IPS-18a (cell line): ENCODE data around the gene SLC17A6.

ENCODE experiments used
- H3K27ac ChIP-seq: one replicate; pipeline ENCODE4 v1.5.1; 2013; ENCODE audit warnings: low read length
- H3K27me3 ChIP-seq: one replicate; pipeline ENCODE4 v1.6.1; 2013; ENCODE audit warnings: mild to moderate bottlenecking, low read length; ENCODE audit not compliant: control insufficient read depth, insufficient read depth
- H3K36me3 ChIP-seq: one replicate; pipeline ENCODE4 v1.6.1; 2013; ENCODE audit warnings: low read depth, low read length; ENCODE audit not compliant: control insufficient read depth
- H3K4me1 ChIP-seq: one replicate; pipeline ENCODE4 v1.6.1; 2013; ENCODE audit warnings: low read depth, low read length; ENCODE audit not compliant: control insufficient read depth
- H3K4me3 ChIP-seq: one replicate; pipeline ENCODE4 v1.5.1; 2013; ENCODE audit warnings: low read length
- H3K9ac ChIP-seq: one replicate; pipeline ENCODE4 v1.6.1; 2013; ENCODE audit warnings: mild to moderate bottlenecking, low read length, moderate library complexity
- H3K9me3 ChIP-seq: one replicate; pipeline ENCODE4 v1.6.1; 2013; ENCODE audit warnings: low read depth, low read length; ENCODE audit not compliant: control insufficient read depth

The SLC17A6 gene

DNA sequence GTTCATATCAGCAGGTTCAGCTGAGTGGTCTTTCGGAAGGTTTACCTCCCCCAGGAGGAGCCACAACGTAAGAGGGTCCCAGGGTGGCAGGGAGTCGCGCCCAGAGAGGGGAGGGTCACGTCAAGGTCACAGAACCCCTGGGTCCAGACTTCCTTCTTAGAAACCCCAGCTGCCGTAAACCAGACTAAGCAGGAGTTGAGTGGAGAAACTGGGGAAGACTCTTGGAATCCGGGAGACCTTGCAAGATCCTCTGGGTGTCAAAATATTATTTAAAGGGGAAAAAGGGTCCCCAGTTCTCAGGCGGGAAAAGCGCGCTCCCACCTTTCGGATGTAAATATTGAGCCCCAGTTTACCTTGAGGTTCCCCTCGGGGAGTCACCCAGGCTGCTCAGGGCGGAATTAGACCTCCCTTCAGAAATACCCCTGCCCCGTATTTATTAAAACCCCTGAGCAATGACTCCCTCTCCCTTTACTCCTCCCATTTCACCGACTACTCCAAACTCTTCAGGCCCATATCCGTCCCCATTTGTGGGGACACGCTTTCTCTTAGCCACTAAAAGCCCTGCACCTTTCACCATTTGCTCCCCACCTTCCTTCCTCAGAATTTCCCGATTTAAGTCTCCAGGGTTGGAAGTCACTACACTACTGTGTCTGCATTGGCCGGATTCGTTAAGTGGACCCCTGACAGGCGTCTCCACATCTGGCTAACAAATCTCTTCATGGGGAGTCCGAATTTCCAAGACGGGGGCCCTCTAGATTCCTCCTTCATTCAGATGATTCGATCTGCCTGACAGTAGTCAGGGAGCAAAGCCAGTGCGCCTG is 4.2 kb downstream of the SLC17A6 start:
- no peak overlapping the region for H3K27ac ChIP-seq
- H3K9me3 ChIP-seq, result no peaks in the 10 kb centered on the region
- H3K36me3 ChIP-seq, result no peaks in the 10 kb centered on the region
- H3K9ac ChIP-seq, result no peak overlapping the region
- peaks cover 77% of the 10 kb centered on the region for H3K27me3 ChIP-seq
- H3K4me3 ChIP-seq, result peak overlapping the region; percentile 64
- H3K4me1 ChIP-seq, result peaks cover 49% of the 10 kb centered on the region

DNA sequence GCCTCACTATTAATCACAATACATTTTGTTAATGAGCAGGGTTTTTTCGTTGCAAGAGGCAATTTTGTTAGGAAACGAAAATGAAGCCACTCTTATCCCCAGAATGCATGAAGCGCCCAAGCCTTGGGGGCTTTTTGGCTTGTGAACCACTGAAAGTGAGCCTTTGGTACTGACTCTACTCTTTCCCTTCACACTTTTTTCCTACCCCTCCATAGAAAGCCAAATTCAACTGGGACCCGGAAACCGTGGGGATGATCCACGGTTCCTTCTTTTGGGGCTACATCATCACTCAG is 4.8 kb downstream of the SLC17A6 start:
- no peaks in the 10 kb centered on the region for H3K36me3 ChIP-seq
- H3K4me1 ChIP-seq, result peaks cover 49% of the 10 kb centered on the region
- no peaks in the 10 kb centered on the region for H3K9me3 ChIP-seq
- peak overlapping the region; percentile 64 for H3K4me3 ChIP-seq
- peaks cover 72% of the 10 kb centered on the region for H3K27me3 ChIP-seq
- H3K27ac ChIP-seq, result no peak overlapping the region
- no peak overlapping the region for H3K9ac ChIP-seq

DNA sequence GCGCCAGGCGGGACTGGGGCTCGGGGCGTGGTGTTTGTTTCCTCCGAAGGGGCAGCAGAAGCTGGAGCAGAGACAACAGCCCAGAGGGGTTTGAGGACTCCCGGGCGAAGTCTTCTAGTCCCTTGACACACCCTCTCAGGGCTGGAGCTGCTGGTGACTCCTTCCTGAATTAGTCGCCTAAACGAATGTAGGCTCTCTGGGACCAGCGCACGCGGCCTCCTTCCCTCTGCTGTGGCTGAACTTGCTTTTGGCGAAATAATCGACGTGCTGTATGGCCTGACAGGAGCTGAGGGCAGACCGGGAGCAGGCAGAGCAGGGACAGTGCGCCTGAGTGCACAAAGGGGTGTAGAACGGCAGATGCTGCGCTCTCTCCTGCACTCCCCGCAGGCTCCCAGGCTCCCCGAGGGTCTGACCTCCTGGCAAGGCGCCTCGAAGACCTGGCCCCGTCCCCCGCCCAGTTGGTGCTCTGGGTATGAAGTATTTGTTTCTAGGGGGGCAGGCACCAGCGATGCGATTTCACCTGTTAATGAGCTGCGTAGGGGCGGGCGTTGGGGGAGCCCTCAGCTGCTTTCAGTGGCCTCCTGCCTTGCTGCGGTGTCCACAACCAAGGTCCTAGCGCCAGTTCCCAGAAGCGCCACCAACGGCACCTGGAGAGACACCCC is 5.3 kb downstream of the SLC17A6 start:
- Histone ChIP-seq H3K36me3 (no peaks in the 10 kb centered on the region), H3K27me3 (peaks cover 66% of the 10 kb centered on the region), H3K9me3 (no peaks in the 10 kb centered on the region), H3K4me3 (peak overlapping the region; percentile 64), H3K9ac (no peak overlapping the region), H3K27ac (no peak overlapping the region), H3K4me1 (peaks cover 45% of the 10 kb centered on the region)

DNA sequence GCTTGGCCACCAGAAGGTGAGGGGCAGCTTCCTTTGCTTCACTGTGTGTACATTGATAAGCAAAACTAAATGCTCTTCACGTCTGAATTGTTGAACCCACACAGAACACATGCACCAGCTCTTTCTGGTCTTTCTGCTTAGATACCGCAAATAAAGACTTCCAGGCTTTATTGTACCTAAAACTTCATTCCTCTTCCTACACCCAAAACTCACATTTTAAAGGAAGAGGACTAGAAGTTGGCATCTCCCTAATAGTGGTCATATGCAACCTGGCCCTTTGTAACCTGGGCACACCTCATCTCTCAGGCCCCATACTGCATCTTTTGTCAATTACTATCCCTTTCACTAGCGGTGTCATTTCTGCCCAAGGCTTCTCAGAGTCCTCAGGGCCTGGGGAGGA is 5.9 kb downstream of the SLC17A6 start:
- Histone ChIP-seq H3K4me1 (peaks cover 45% of the 10 kb centered on the region), H3K27ac (no peak overlapping the region), H3K27me3 (peaks cover 62% of the 10 kb centered on the region), H3K9ac (no peak overlapping the region), H3K9me3 (no peaks in the 10 kb centered on the region), H3K4me3 (peak overlapping the region; percentile 64), H3K36me3 (no peaks in the 10 kb centered on the region)

GRCh38 chr11:22346282-22346681 is 8.1 kb downstream of the SLC17A6 start:
- Histone ChIP-seq H3K9me3 (no peaks in the 10 kb centered on the region), H3K27ac (no peak overlapping the region), H3K36me3 (no peaks in the 10 kb centered on the region), H3K9ac (peak overlapping the region; percentile 33), H3K4me1 (peaks cover 24% of the 10 kb centered on the region), H3K4me3 (no peak overlapping the region), H3K27me3 (peaks cover 40% of the 10 kb centered on the region)

- Histone ChIP-seq H3K27ac (no peak overlapping the region), H3K9me3 (no peaks in the 10 kb centered on the region), H3K4me3 (no peak overlapping the region), H3K9ac (no peak overlapping the region), H3K4me1 (peaks cover 17% of the 10 kb centered on the region), H3K27me3 (peaks cover 24% of the 10 kb centered on the region), H3K36me3 (no peaks in the 10 kb centered on the region)
These were observed 9.8 kb downstream of the SLC17A6 start for GRCh38 chr11:22347857-22348487.

DNA sequence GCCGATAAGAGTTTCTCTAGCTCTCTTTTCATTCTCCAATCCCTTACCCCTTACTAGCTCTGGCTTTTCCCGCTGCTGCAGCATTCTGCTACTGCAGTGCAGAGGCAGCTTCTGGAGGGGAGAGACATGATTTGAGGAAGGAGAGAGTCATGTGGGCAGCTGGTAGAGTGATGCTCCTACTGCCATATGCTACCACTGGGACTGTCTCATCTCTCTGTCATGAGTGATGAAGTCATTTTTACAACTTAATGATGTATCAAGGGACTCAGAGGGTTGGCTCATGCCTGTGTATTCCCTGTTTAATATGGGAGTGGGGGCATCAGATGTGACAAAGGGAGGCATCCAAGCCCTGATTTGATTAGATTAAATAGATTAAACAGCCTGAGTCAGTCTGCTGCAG is 11.3 kb downstream of the SLC17A6 start:
- Histone ChIP-seq H3K9ac (no peak overlapping the region), H3K4me3 (no peak overlapping the region), H3K36me3 (no peaks in the 10 kb centered on the region), H3K27me3 (peaks cover 8% of the 10 kb centered on the region), H3K9me3 (no peaks in the 10 kb centered on the region), H3K4me1 (peaks cover 9% of the 10 kb centered on the region), H3K27ac (no peak overlapping the region)

DNA sequence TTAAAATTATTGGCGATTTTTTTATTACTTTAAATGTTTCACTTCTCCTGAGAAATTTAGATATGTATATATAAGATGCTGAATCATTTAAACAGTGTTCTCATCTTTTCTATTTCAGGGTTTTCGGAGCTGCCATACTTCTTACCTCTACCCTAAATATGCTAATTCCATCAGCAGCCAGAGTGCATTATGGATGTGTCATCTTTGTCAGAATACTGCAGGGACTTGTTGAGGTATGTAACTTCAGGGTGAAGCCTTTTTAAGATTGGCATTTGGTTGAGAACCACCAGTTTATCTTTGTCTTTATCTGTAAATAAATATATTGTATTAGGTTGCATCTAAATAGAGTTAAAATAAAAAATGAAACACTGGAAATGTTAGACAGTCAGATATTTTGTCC is 21.1 kb downstream of the SLC17A6 start:
- no peak overlapping the region for H3K4me3 ChIP-seq
- no peaks in the 10 kb centered on the region for H3K9me3 ChIP-seq
- no peaks in the 10 kb centered on the region for H3K36me3 ChIP-seq
- H3K4me1 ChIP-seq, result no peaks in the 10 kb centered on the region
- H3K27ac ChIP-seq, result no peak overlapping the region
- no peaks in the 10 kb centered on the region for H3K27me3 ChIP-seq
- H3K9ac ChIP-seq, result no peak overlapping the region

DNA sequence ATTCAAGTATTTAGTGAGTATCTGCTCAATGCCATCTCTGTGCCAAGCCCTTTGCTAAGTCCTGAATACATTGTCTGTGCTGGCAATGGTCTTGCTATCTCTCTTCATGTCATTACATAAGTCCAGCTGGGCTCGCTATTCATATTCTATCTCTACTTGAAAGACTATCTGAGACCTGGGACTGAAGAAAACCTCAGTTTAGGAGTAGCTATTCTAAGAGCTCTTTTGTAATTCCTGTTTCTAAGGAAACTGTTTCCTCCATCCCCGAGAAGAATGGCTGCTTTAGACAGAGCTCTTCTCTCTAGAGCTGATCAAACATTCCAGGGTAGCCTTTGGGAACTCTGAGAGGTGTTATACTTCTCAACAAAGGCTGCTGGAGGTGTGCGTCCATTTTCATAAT is 33.0 kb downstream of the SLC17A6 start:
- no peaks in the 10 kb centered on the region for H3K9me3 ChIP-seq
- H3K36me3 ChIP-seq, result no peaks in the 10 kb centered on the region
- H3K27ac ChIP-seq, result no peak overlapping the region
- H3K9ac ChIP-seq, result no peak overlapping the region
- no peaks in the 10 kb centered on the region for H3K27me3 ChIP-seq
- peaks cover 27% of the 10 kb centered on the region for H3K4me1 ChIP-seq
- H3K4me3 ChIP-seq, result peak overlapping the region; percentile 22

DNA sequence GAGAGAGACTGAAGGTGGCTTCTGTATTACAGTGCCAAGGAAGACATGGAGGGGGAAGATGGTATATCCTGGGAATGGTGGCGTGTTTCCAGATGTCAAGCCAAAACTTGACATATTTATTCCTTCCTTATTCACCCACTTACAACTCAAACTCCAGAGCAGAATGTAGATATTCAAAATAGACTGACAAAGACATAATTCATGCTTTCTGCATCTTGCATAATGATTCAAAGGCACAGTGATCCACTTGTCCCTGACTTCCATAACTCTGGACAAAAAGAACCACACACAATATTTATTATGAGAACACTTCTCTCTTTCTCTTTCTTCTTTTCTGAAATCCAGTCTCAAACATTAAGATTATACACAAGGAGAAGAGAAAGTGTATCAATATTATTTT is 48.9 kb downstream of the SLC17A6 start:
- H3K4me3 ChIP-seq, result no peak overlapping the region
- no peaks in the 10 kb centered on the region for H3K27me3 ChIP-seq
- H3K36me3 ChIP-seq, result no peaks in the 10 kb centered on the region
- no peaks in the 10 kb centered on the region for H3K9me3 ChIP-seq
- H3K4me1 ChIP-seq, result no peaks in the 10 kb centered on the region
- no peak overlapping the region for H3K9ac ChIP-seq
- no peak overlapping the region for H3K27ac ChIP-seq

GRCh38 chr11:22389526-22390282 is 51.5 kb downstream of the SLC17A6 start:
- no peak overlapping the region for H3K27ac ChIP-seq
- no peak overlapping the region for H3K9ac ChIP-seq
- H3K4me1 ChIP-seq, result no peaks in the 10 kb centered on the region
- H3K4me3 ChIP-seq, result no peak overlapping the region
- no peaks in the 10 kb centered on the region for H3K27me3 ChIP-seq
- H3K9me3 ChIP-seq, result no peaks in the 10 kb centered on the region
- no peaks in the 10 kb centered on the region for H3K36me3 ChIP-seq
